PFSK-1 (cell line): ENCODE data around the gene SLC2A4.

Experiments
- FOXP2 ChIP-seq: optimal IDR thresholded peaks from 2 replicates; pipeline ENCODE3; 2011; ENCODE audit warnings: borderline replicate concordance, control low read depth, inconsistent platforms; ENCODE audit not compliant: insufficient read depth; ENCODE audit errors: extremely low read length, extremely low read depth
- POLR2AphosphoS5 ChIP-seq: IDR thresholded peaks from 2 replicates; pipeline ENCODE4 v1.6.1; 2012; ENCODE audit warnings: low read depth, mild to moderate bottlenecking, control low read depth, low read length, moderate library complexity
- SIN3A ChIP-seq: IDR thresholded peaks from 2 replicates; pipeline ENCODE4 v1.6.1; 2012; ENCODE audit warnings: mild to moderate bottlenecking, low read length, moderate library complexity, borderline replicate concordance; ENCODE audit not compliant: insufficient read depth
- TAF1 ChIP-seq: IDR thresholded peaks from 2 replicates; pipeline ENCODE4 v1.6.1; 2012; ENCODE audit warnings: low read length, control low read depth, borderline replicate concordance; ENCODE audit not compliant: insufficient read depth
- TF ChIP-seq, protein P1 (sequence below), 2 experiments: IDR thresholded peaks; 2 replicates each; pipeline versions ENCODE4 v1.6.1 to v1.8.0; 2011 to 2012; ENCODE audit warnings: low read depth in 2 of 2, low read length in 2 of 2, control low read depth in 1 of 2, inconsistent platforms in 1 of 2, mild to moderate bottlenecking in 1 of 2, moderate library complexity in 1 of 2; ENCODE audit not compliant: insufficient read depth in 1 of 2

DNA sequence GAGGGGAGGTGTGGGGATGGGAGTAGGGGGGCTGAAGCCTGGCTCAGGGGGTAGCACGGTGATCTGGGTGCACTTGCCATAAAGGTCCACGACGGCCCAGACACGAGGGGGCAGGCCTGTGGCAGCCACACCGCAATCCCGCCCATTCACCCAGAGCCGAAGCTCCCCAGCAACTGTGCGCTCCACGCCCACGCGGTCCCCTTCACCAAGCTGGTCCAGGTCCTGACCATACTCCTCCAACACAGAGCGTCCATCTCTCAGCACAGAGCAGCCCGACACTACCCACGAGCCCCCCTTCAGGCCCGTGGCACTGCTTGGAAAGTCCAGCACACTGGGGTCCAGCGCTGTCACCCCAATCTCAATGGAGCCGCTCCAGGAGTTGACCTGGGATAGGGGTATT lies 46.0 kb downstream of the SLC2A4 start:
- TF ChIP-seq POLR2AphosphoS5 (no peak), SIN3A (no peak), TAF1 (no peak), FOXP2 (no peak)
- TF ChIP-seq, protein P1, sequence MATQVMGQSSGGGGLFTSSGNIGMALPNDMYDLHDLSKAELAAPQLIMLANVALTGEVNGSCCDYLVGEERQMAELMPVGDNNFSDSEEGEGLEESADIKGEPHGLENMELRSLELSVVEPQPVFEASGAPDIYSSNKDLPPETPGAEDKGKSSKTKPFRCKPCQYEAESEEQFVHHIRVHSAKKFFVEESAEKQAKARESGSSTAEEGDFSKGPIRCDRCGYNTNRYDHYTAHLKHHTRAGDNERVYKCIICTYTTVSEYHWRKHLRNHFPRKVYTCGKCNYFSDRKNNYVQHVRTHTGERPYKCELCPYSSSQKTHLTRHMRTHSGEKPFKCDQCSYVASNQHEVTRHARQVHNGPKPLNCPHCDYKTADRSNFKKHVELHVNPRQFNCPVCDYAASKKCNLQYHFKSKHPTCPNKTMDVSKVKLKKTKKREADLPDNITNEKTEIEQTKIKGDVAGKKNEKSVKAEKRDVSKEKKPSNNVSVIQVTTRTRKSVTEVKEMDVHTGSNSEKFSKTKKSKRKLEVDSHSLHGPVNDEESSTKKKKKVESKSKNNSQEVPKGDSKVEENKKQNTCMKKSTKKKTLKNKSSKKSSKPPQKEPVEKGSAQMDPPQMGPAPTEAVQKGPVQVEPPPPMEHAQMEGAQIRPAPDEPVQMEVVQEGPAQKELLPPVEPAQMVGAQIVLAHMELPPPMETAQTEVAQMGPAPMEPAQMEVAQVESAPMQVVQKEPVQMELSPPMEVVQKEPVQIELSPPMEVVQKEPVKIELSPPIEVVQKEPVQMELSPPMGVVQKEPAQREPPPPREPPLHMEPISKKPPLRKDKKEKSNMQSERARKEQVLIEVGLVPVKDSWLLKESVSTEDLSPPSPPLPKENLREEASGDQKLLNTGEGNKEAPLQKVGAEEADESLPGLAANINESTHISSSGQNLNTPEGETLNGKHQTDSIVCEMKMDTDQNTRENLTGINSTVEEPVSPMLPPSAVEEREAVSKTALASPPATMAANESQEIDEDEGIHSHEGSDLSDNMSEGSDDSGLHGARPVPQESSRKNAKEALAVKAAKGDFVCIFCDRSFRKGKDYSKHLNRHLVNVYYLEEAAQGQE (IDR thresholded peaks at IDR 0.05; ENCODE audit: insufficient read depth in 1 of 2, low read depth in 2 of 2, low read length in 2 of 2), result no peak
